Femur (tissue), 1 donor: Measurements from ENCODE around the gene IQSEC2.

Source experiments
- DNase-seq: peaks from one replicate; pipeline ENCODE4 v3.0.0-alpha.2; 2017

IQSEC2 gene

GRCh38 chrX:53241558-53241957 is 39.8 kb downstream of the IQSEC2 start:
- no peak for DNase-seq

DNA sequence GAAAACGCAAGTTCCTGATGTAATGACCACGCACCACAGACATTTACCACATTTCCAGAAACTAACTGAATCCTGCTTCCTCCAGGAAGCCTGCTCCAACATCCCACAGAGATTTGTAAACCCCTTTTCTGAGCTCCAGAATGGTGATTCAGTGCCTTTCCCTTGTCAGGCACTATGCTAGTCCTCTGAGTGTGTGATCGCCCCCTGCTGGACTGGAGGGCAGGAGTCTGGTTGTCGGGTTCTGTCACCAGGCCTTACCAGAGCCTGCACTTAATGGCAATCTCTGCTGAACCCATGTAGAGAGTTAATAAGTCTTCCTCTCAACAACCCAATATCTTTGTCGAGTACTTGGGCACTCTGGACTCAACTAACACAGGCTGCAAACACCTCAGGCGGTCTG is 41.9 kb downstream of the IQSEC2 start:
- no peak for DNase-seq

- DNase-seq, result no peak
Measured at GRCh38 chrX:53237056-53237455, 44.3 kb downstream of the IQSEC2 start.

- DNase-seq, result no peak
Measured at GRCh38 chrX:53236025-53236679, 45.2 kb downstream of the IQSEC2 start.

DNA sequence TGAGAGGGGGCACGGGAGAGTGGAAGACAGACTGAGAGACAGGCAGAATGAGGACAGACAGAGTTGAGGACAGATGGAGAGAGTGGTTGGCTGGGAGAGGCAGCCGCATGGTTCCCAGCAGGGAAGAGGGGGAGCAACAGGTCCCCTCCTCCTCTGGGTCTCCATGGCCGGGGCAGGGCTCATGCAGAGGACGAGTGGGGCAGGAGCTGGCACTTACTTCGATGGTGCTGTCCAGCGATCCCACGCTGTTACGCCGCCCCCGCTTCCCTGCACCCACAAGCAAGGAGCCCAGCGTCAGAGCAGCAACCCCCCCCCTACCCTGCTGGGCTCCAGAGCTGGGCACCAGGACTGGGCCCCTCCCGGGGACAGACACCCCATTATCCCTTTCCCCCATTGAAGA is 45.8 kb downstream of the IQSEC2 start:
- DNase-seq, result no peak

GRCh38 chrX:53234484-53234883 is 46.9 kb downstream of the IQSEC2 start:
- DNase-seq, result no peak

GRCh38 chrX:53233536-53233935 is 47.8 kb downstream of the IQSEC2 start:
- no peak for DNase-seq

DNA sequence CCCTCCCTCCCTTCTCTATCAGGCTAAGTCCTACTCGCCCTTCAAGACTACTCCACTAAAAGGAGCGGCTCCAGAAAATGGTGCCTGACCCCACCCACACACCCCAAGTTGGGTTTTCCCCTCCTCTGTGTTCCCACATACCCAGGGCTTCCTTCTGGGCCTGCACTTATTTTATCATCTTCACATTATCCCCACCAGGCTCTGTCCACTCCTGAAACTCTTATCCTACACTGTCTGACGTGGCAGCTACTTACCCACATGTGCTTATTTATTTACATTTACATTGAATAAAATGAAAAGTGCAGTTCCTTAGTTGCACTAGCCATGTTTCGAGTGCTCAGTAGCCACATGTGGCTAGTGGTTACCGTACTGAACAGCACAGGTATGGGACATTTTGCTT is 51.3 kb downstream of the IQSEC2 start:
- no peak for DNase-seq

- DNase-seq, result no peak
Measured at GRCh38 chrX:53227224-53227765, 54.1 kb downstream of the IQSEC2 start.

DNA sequence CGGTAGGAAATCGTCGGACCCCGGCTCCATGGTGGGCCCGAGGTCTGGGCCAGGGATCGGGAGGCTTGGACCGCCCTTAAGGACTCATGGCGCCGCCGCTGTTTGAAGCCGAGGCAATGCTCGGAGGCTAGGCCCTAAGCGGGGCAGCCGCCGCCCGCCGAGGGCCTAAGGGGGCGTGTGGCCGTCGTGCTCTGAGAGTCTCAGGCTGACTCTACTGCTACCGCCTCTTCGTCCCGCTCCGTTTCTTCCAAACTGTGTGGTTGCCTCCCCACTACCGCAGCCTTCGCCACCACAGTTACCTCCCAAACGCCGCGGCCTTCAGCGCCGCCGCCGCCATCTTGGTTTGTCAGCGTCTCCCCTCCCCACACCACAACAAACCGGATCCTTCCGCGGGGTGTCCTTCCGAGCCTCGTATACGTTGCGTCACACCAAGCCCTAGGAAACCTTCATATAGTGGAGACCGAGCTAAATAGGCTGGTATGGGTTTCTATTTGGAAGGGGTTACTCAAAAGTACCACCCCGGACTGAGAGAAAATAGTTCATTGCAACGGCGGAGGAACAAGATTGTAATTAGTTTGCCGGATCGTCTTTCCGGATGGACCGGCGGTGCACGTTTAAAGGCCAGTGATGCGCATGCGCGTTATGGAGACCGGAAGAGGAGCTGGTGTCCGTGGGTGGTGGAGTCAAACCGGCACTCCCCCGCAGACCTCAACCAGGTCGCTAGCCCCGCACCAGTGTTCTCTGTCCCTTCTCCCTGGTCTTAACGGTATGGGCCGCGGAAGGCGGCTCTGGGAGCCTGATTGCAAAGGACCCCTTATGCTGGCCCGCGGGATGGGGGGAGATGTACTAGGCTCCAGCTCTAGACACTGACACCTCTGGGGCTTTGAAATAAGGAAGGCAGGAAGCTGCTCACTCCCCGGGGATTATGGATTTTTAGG is 56.3 kb downstream of the IQSEC2 start, which contains the start of gene KDM5C:
KDM5C (minus strand) TSS at position 348 of the 938 bp plus-strand sequence; CDS start at position 30, 318 bp downstream.
- DNase-seq, result peak; percentile 95

DNA sequence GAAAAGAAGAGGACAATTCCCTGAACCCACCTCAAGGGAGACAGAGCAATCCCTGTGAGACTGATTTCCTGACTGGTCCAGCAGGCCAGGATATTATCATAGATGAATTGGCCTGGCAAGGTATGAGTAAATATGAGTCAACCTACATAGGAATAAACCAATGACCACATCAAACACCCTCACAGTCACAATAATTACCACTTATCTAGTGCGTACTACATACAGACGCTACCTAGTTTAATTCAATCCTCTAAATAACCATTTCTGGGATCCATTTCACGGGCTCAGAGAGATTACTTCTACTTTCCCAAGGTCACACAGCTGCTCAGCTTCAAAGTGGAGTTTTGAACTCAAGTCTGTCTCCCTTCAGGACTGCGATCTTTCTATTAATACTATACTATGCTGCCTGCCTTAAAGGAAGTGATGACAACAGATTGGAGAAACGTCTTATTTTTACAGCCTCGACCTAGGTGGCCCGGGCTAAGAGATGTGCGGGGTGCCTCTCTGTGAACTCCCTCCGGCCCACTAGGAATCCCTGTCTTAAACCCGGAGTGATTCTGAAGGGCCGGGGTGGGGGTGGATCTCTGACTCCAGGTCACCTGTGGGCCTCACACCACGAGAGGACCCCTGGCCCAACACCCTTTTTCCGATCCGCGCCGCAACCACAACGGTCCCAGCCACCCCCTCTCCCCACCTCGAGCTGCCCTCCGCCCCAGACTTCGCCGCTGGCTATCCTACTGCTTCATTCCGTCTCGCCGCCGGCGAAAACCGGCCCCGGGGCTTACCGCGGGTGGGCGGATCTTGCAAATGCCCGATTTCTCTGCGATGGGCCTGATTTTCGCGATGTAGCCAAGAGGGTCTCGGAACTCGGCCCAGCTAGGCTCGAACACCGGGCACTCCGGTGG is 57.2 kb downstream of the IQSEC2 start:
- DNase-seq, result no peak

DNA sequence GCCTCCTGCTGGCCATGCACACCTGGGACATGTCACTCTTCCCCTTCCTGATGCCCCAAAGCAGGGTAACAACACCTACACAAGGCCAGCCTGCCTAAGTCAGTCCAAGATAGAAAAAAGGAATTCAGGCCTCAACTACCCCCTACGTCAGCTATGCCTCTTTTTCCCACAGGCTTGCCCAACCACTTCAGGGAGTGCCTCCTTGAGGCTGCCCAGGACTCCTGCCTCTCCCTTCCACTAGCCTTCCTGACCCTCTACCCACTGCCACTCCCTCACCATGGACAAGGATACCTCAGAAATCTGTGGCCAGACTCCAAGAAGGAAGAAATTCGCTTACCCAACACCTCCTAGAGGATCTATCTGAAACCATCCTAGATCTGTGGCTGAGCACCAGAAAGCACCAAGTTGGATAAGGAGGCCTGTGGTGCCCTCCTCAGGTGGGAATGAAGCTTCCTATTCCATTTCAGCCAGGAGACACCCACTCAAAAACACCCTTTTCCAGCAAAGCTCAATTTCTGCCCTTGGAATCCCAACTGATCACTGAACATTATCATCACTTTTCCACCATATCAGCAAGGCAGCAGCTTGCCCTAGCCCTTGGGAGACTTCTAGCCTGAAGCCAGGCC is 58.2 kb downstream of the IQSEC2 start:
- DNase-seq, result no peak
